H1 (cell line): ENCODE data around the gene SWT1. TPM values are rescaled to one million over a fixed set of nuclear protein-coding genes. Genes with fewer than 3 reads are reported as not detected.

Experiments used
- CTCF ChIA-PET: fragments of 300-600 bp; sonication (Branson Sonifier 250); formaldehyde crosslinking; loops from one replicate; lab custom pipeline; 2021; ENCODE audit not compliant: partially characterized antibody; lab: Charles Lee
- POLR2A ChIA-PET: fragments of 300-600 bp; sonication (Branson Sonifier 250); formaldehyde crosslinking; loops from one replicate; lab custom pipeline; 2021; ENCODE audit warnings: inconsistent platforms; ENCODE audit not compliant: partially characterized antibody; lab: Charles Lee
- DNase-seq, 2 experiments: peaks; one replicate each; pipeline versions ENCODE4 v3.0.0 to v3.0.0-alpha.2; 2010 to 2022; ENCODE audit warnings: low spot score in 2 of 2, low read depth in 1 of 2, mixed read lengths in 1 of 2
- FAIRE-seq: peaks from 2 replicates; lab custom pipeline; 2011; peaks lifted over from hg19 to GRCh38; lab: Jason Lieb, UNC
- H2AFZ ChIP-seq: 2 replicates; pipeline ENCODE4 v1.8.1; 2012; ENCODE audit warnings: low read length, inconsistent platforms
- H2AK5ac ChIP-seq: 2 replicates; pipeline ENCODE4 v1.6.1; 2013; ENCODE audit warnings: low read depth, low read length
- H2BK120ac ChIP-seq: replicated peaks from 2 replicates; pipeline ENCODE3; 2013; ENCODE audit warnings: low read depth, low read length, inconsistent platforms
- H2BK12ac ChIP-seq: 2 replicates; pipeline ENCODE4 v1.6.1; 2013; ENCODE audit warnings: low read depth, low read length
- H2BK15ac ChIP-seq: 2 replicates; pipeline ENCODE4 v1.6.1; 2013; ENCODE audit warnings: low read length
- H2BK20ac ChIP-seq: 2 replicates; pipeline ENCODE4 v1.6.1; 2013; ENCODE audit warnings: low read length
- H2BK5ac ChIP-seq: 2 replicates; pipeline ENCODE4 v1.6.1; 2013; ENCODE audit warnings: low read depth, low read length
- H3K14ac ChIP-seq: 2 replicates; pipeline ENCODE4 v1.6.1; 2013; ENCODE audit warnings: inconsistent platforms; ENCODE audit not compliant: insufficient read length
- H3K18ac ChIP-seq: 2 replicates; pipeline ENCODE4 v1.6.1; 2013; ENCODE audit warnings: low read length; ENCODE audit errors: extremely low read depth
- H3K23ac ChIP-seq: 2 replicates; pipeline ENCODE4 v1.6.1; 2013; ENCODE audit warnings: inconsistent platforms; ENCODE audit not compliant: insufficient read length
- H3K23me2 ChIP-seq: 2 replicates; pipeline ENCODE4 v1.6.1; 2013; ENCODE audit warnings: low read depth, low read length
- H3K27ac ChIP-seq: 2 replicates; pipeline ENCODE4 v1.6.1; 2011; ENCODE audit warnings: low read depth, low read length, inconsistent platforms
- H3K27me3 ChIP-seq, 4 experiments: replicated peaks in 1 of 4; 1 replicate in 1 of 4; 2 replicates in 3 of 4; pipeline versions ENCODE4 v1.6.1 to v1.8.1; 2011 to 2013; ENCODE audit warnings: low read length in 3 of 4, mild to moderate bottlenecking in 3 of 4, inconsistent platforms in 2 of 4, mixed read lengths in 2 of 4, moderate library complexity in 1 of 4; ENCODE audit not compliant: control insufficient read depth in 3 of 4, insufficient read depth in 3 of 4; ENCODE audit errors: extremely low read depth in 1 of 4
- H3K36me3 ChIP-seq, 4 experiments: 2 replicates each; pipeline versions ENCODE4 v1.6.1 to v1.8.1; 2011 to 2013; ENCODE audit warnings: mild to moderate bottlenecking in 4 of 4, low read length in 3 of 4, moderate library complexity in 2 of 4, control low read depth in 1 of 4, inconsistent platforms in 1 of 4; ENCODE audit not compliant: insufficient read depth in 4 of 4, control insufficient read depth in 2 of 4
- H3K4ac ChIP-seq: replicated peaks from 2 replicates; pipeline ENCODE3; 2013; ENCODE audit warnings: low read length, low read depth, mixed read lengths, inconsistent platforms; ENCODE audit not compliant: insufficient read length
- H3K4me1 ChIP-seq, 4 experiments: replicated peaks in 1 of 4; 1 replicate in 1 of 4; 2 replicates in 3 of 4; pipeline versions ENCODE4 v1.6.1 to v1.8.1; 2011 to 2013; ENCODE audit warnings: low read length in 3 of 4, inconsistent platforms in 2 of 4, mixed read lengths in 1 of 4; ENCODE audit not compliant: insufficient read depth in 4 of 4, control insufficient read depth in 3 of 4
- H3K4me2 ChIP-seq, 2 experiments: 2 replicates each; pipeline versions ENCODE4 v1.6.1 to v1.8.1; 2011 to 2013; ENCODE audit warnings: low read depth in 2 of 2, low read length in 2 of 2, control low read depth in 1 of 2, inconsistent platforms in 1 of 2, mild to moderate bottlenecking in 1 of 2; ENCODE audit not compliant: insufficient read depth in 1 of 2
- H3K4me3 ChIP-seq, 4 experiments: fragments of 200-600, 300-600 bp in 1 of 4; sonication (generic), shearing (Covaris generic), sonication (Bioruptor Twin) in 1 of 4; 2 replicates each; pipeline versions ENCODE4 v1.5.1 to v1.8.1; 2011 to 2016; ENCODE audit warnings: low read length in 4 of 4, low read depth in 3 of 4, control low read depth in 2 of 4, inconsistent platforms in 2 of 4, mild to moderate bottlenecking in 2 of 4, mixed read lengths in 1 of 4, moderate library complexity in 1 of 4; ENCODE audit not compliant: insufficient read depth in 2 of 4; ENCODE audit errors: extremely low read depth in 1 of 4
- H3K56ac ChIP-seq: replicated peaks from 2 replicates; pipeline ENCODE3; 2013; ENCODE audit warnings: low read depth, mild to moderate bottlenecking, mixed read lengths, low read length, inconsistent platforms; ENCODE audit not compliant: insufficient read length
- H3K79me1 ChIP-seq: 2 replicates; pipeline ENCODE4 v1.6.1; 2013; ENCODE audit warnings: low read depth, low read length, control low read depth
- H3K79me2 ChIP-seq, 2 experiments: 2 replicates each; pipeline versions ENCODE4 v1.6.1 to v1.8.1; 2012 to 2013; ENCODE audit warnings: low read length in 2 of 2, mild to moderate bottlenecking in 2 of 2, inconsistent platforms in 1 of 2; ENCODE audit not compliant: insufficient read depth in 2 of 2, control insufficient read depth in 1 of 2
- H3K9ac ChIP-seq, 4 experiments: replicated peaks in 1 of 4; 1 replicate in 1 of 4; 2 replicates in 3 of 4; pipeline versions ENCODE4 v1.6.1 to v1.8.1; 2011 to 2013; ENCODE audit warnings: low read depth in 3 of 4, low read length in 3 of 4, control low read depth in 2 of 4, mild to moderate bottlenecking in 2 of 4, moderate library complexity in 2 of 4, inconsistent platforms in 1 of 4; ENCODE audit errors: extremely low read depth in 1 of 4
- H3K9me3 ChIP-seq, 2 experiments: 2 replicates each; pipeline versions ENCODE4 v1.6.1 to v1.8.1; 2012 to 2013; ENCODE audit warnings: mild to moderate bottlenecking in 2 of 2, moderate library complexity in 2 of 2, control low read depth in 1 of 2, inconsistent platforms in 1 of 2, low read depth in 1 of 2, low read length in 1 of 2, mixed read lengths in 1 of 2; ENCODE audit not compliant: insufficient read depth in 2 of 2
- H4K20me1 ChIP-seq, 2 experiments: replicated peaks in 1 of 2; 2 replicates each; pipeline versions ENCODE3 to v1.8.1; 2011 to 2013; ENCODE audit warnings: inconsistent platforms in 2 of 2, low read length in 2 of 2, mild to moderate bottlenecking in 1 of 2; ENCODE audit not compliant: insufficient read depth in 2 of 2, control insufficient read depth in 1 of 2
- H4K5ac ChIP-seq: 2 replicates; pipeline ENCODE4 v1.6.1; 2013; ENCODE audit warnings: low read length, low read depth, mixed read lengths, inconsistent platforms; ENCODE audit not compliant: insufficient read length
- H4K8ac ChIP-seq: 2 replicates; pipeline ENCODE4 v1.8.0; 2013; ENCODE audit warnings: mild to moderate bottlenecking, moderate library complexity, low read length, inconsistent platforms; ENCODE audit not compliant: insufficient read depth; ENCODE audit errors: extremely low read depth
- H4K91ac ChIP-seq: replicated peaks from 2 replicates; pipeline ENCODE3; 2013; ENCODE audit warnings: low read length, mixed read lengths, inconsistent platforms; ENCODE audit not compliant: insufficient read length
- CHD1 ChIP-seq: IDR thresholded peaks from 2 replicates; pipeline ENCODE4 v1.6.1; 2012; ENCODE audit warnings: low read depth, low read length, improper control_type of control experiment
- CHD2 ChIP-seq: IDR thresholded peaks from 2 replicates; pipeline ENCODE4 v1.6.1; 2012; ENCODE audit warnings: low read length, improper control_type of control experiment
- CTBP2 ChIP-seq: IDR thresholded peaks from 2 replicates; pipeline ENCODE4 v1.7.0; 2011; ENCODE audit warnings: borderline replicate concordance, mild to moderate bottlenecking, moderate library complexity, mixed read lengths, low read length; ENCODE audit not compliant: insufficient read depth, insufficient read length
- CTCF ChIP-seq, 3 experiments: IDR thresholded peaks; 1 replicate in 2 of 3; 2 replicates in 1 of 3; pipeline versions ENCODE4 v1.5.1 to v1.6.1; 2011; ENCODE audit warnings: low read length in 3 of 3, mild to moderate bottlenecking in 3 of 3, inconsistent platforms in 2 of 3, low read depth in 1 of 3, moderate library complexity in 1 of 3; ENCODE audit not compliant: insufficient read depth in 1 of 3; ENCODE audit errors: control extremely low read depth in 1 of 3
- E2F6 ChIP-seq: IDR thresholded peaks from 2 replicates; pipeline ENCODE4 v1.6.1; 2012; ENCODE audit warnings: inconsistent platforms
- EGR1 ChIP-seq: IDR thresholded peaks from 2 replicates; pipeline ENCODE4 v1.6.1; 2011; ENCODE audit warnings: low read depth, low read length, borderline replicate concordance
- GABPA ChIP-seq: IDR thresholded peaks from 2 replicates; pipeline ENCODE4 v1.6.1; 2011; ENCODE audit warnings: mild to moderate bottlenecking, low read length, moderate library complexity, borderline replicate concordance; ENCODE audit not compliant: insufficient read depth
- HDAC6 ChIP-seq: IDR thresholded peaks from one replicate; pipeline ENCODE4 v1.7.1; 2012; ENCODE audit warnings: low read depth, mild to moderate bottlenecking, inconsistent platforms, low read length, moderate library complexity
- PHF8 ChIP-seq: fragments of 200-600 bp; sonication (generic); conservative IDR thresholded peaks from 2 replicates; pipeline ENCODE4 v1.7.1; 2012; ENCODE audit warnings: low read depth, mild to moderate bottlenecking, inconsistent platforms, low read length, moderate library complexity
- POU5F1 ChIP-seq: IDR thresholded peaks from 2 replicates; pipeline ENCODE4 v1.6.1; 2011; ENCODE audit warnings: low read depth, mild to moderate bottlenecking, low read length, moderate library complexity
- YY1 ChIP-seq: IDR thresholded peaks from 2 replicates; pipeline ENCODE4 v1.6.1; 2011; ENCODE audit warnings: low read depth, mild to moderate bottlenecking, low read length
- WGBS, 2 experiments: shearing (Covaris generic) in 1 of 2; methylation state at CpG; one replicate each; pipeline versions ENCODE4 v1.1.6 to v1.1.7; 2013 to 2015; ENCODE audit warnings: low lambda C conversion rate in 2 of 2, mixed read lengths in 2 of 2, inconsistent platforms in 1 of 2, low coverage in 1 of 2, missing lambda C conversion rate in 1 of 2; ENCODE audit not compliant: insufficient replicate concordance in 2 of 2, insufficient coverage in 1 of 2, insufficient read length in 1 of 2; ENCODE audit errors: extremely low coverage in 1 of 2, missing lambda C conversion rate in 1 of 2; 5-methylcytosine and 5-hydroxymethylcytosine counted together
- polyA plus RNA-seq, 7 experiments: library from polyadenylated mRNA; depleted of rRNA in 3 of 7; stranded (reverse) in 5 of 7; unstranded in 2 of 7; fragments of >200 nt in 5 of 7; fragments of 200-250 nt in 2 of 7; gene quantifications; 1 replicate in 5 of 7; 2 replicates in 1 of 7; 4 replicates in 1 of 7; pipeline versions ENCODE4 v1.2.1 to v1.2.3, GENCODE V29; 2011 to 2013; ENCODE audit warnings: missing spikeins in 2 of 7, mixed read lengths in 2 of 7
- total RNA-seq: library from RNA; stranded (reverse); fragmentation: NEBNext Ultra II Directional; extraction: Animal tissue kit (Norgen Biotek cat#: 25700); gene quantifications from 2 replicates; pipeline ENCODE4 v1.2.1, GENCODE V29; 2021

The SWT1 gene
- total and polyA plus RNA-seq, 2 of the 8 experiments (the other 6 are each of a cell fraction or from before 2014, with no cell fraction given): 1.4 to 6.2 TPM

GRCh38 chr1:185319139-185319475 lies 162.1 kb downstream of the SWT1 start:
- H3K4ac ChIP-seq: no peak overlapping the region
- H3K27me3 ChIP-seq: no peaks in the 10 kb centered on the region
- no peak for FAIRE-seq
- H3K18ac ChIP-seq: no peak overlapping the region
- H3K27ac ChIP-seq: no peak overlapping the region
- no peak overlapping the region for H2AFZ ChIP-seq
- ChIA-PET CTCF (interaction anchor here (1.2 to 4.1 kb wide), 5 partner anchors 212 to 280 kb away, joined by 3 to 32 read pairs (median 3); no protein-coding TSS in a partner anchor), POLR2A (interaction anchor here (0.9 kb wide), 1 partner anchor 83 kb away, joined by 4 read pairs; no protein-coding TSS in a partner anchor)
- DNase-seq: no peak
- H4K5ac ChIP-seq: no peak overlapping the region
- H3K9ac ChIP-seq: no peak overlapping the region
- 86% methylated on average over 1 of the region's 1 CpG; no CpG with 5 or more reads in 1 of the 2 experiments for WGBS, 2 experiments
- no peaks in the 10 kb centered on the region for H3K79me1 ChIP-seq
- H3K4me1 ChIP-seq: peaks cover 0 to 3% (median 1%) of the 10 kb centered on the region in 4 experiments; a peak in 4 of 7 replicates
- H4K91ac ChIP-seq: no peak overlapping the region
- H3K4me2 ChIP-seq: no peak overlapping the region
- peaks cover 9% of the 10 kb centered on the region for H3K23me2 ChIP-seq
- H2BK5ac ChIP-seq: no peak overlapping the region
- H2BK12ac ChIP-seq: no peak overlapping the region
- H3K9me3 ChIP-seq: peaks cover 0 to 7% of the 10 kb centered on the region in 2 experiments; a peak in 1 of 4 replicates
- peaks cover 20 to 29% of the 10 kb centered on the region in 2 experiments for H3K79me2 ChIP-seq
- peaks cover 6 to 12% of the 10 kb centered on the region in 2 experiments for H4K20me1 ChIP-seq
- no peak overlapping the region for H4K8ac ChIP-seq
- peaks cover 0 to 4% (median 0%) of the 10 kb centered on the region in 4 experiments; a peak in 1 of 8 replicates for H3K36me3 ChIP-seq
- H3K23ac ChIP-seq: no peak overlapping the region
- H2AK5ac ChIP-seq: no peak overlapping the region
- no peak overlapping the region for H3K56ac ChIP-seq
- no peak overlapping the region for H2BK20ac ChIP-seq
- no peak overlapping the region for H3K14ac ChIP-seq
- no peak overlapping the region for H3K4me3 ChIP-seq
- no peak overlapping the region for H2BK120ac ChIP-seq
- H2BK15ac ChIP-seq: no peak overlapping the region
- TF ChIP-seq CTCF (IDR thresholded peaks at IDR 0.05; ENCODE audit: control extremely low read depth in 1 of 3, insufficient read depth in 1 of 3, low read depth in 1 of 3, low read length in 3 of 3) (no peak), GABPA (no peak), HDAC6 (no peak), PHF8 (no peak), E2F6 (no peak), YY1 (no peak), CHD1 (no peak), CTBP2 (no peak), POU5F1 (no peak), EGR1 (no peak), CHD2 (no peak)
